Ammon's horn (tissue), 1 donor: Measurements from ENCODE around the gene TCERG1L.
A peak's percentile ranks its signal among the peaks of the same experiment; 100 is the strongest.

Source experiments
- DNase-seq: peaks from one replicate; pipeline ENCODE4 v3.0.0-alpha.2; 2016; ENCODE audit warnings: low spot score

Gene TCERG1L

DNA sequence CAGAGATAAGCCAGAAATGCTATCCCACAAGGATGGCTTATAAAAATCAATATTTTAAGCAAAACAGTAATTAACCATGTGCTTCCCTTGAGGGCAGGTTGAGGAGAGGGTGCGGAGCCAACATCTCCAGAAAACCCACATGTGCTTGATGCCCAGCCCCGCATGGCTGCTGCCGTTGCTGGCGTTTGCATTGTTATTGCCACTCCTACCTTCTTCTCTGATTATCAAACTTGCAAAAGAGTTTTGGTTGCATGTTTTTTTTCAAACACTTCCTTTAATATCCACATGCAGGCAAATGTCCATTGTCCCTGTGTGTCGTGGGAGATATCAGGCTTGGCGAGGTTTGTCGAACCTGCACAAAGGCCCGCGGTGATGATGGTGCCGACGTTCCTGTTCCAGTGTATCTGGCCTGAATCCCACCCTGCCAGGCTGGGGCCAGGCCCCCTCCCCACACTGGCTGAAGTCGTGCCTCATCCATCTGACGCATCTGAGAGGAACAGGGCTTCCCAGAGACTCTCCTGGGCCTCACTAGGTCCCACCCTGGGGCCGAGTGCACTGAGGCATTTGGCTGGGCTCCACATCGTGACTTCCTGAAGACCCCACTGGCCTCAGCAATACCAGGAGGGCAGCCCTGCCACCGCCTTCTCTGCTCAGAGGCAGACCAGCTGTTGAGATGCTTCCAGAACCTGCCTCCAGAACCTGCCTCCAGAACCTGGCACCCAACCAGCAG lies 40.9 kb downstream of the TCERG1L start:
- no peak for DNase-seq

GRCh38 chr10:131269776-131270460 lies 41.6 kb downstream of the TCERG1L start:
- DNase-seq, result peak; percentile 24

DNA sequence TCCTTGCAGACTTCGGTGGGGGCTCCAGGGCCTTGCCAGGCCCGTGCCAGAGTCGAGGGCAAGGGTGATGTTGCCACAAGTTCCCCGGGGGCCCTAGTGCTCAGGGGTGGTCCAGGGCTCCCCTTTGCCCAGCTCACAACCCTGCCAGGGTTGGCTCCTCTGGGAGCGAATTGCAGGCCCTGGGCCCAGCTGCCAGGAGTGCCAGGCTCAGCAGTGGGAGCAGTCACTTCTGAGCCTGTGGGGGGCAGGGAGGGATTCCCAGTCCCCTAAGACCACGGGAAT lies 43.8 kb downstream of the TCERG1L start:
- DNase-seq, result no peak

DNA sequence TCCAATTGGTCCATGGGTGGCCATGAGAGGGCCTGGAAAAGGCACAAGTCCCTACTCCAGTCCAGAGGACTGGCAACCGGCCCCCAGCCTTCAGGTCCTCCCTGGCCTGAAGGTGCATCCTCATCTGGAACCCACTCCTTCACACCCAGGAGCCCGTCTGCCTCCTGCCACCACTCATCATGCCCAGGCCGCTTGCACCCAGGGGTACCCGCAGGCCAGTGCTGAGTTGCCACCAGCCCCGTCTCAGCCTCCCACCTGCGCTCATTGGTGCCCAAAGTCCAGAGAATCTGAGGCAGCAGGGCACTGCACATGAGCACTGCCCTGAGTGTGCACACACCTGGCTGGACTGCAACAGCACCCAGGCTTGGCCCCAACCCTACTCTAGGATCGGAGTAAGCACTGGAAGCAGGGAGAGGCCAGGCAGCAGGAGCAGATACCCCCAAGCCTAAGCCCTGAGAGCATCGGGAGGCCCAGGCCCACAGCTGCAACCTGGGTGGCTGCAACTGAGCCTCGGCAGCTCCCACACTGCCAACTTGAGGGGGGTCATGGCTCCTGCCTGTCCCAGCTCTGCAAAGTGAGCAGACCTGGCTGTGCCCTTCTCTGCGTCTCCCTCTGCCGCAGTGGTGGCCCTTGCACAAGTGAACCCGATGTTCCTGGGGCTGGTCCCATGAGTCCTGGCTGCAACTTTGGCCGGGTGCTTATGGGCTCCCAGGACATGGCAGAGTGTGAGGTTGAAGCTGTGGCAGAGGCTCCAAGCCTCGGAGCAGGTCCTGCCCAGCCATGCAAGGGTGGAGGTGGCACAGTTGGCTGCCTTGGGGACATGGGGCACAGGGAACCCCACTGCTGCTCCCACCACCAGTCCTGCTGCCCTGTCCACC lies 44.3 kb downstream of the TCERG1L start:
- no peak for DNase-seq

DNA sequence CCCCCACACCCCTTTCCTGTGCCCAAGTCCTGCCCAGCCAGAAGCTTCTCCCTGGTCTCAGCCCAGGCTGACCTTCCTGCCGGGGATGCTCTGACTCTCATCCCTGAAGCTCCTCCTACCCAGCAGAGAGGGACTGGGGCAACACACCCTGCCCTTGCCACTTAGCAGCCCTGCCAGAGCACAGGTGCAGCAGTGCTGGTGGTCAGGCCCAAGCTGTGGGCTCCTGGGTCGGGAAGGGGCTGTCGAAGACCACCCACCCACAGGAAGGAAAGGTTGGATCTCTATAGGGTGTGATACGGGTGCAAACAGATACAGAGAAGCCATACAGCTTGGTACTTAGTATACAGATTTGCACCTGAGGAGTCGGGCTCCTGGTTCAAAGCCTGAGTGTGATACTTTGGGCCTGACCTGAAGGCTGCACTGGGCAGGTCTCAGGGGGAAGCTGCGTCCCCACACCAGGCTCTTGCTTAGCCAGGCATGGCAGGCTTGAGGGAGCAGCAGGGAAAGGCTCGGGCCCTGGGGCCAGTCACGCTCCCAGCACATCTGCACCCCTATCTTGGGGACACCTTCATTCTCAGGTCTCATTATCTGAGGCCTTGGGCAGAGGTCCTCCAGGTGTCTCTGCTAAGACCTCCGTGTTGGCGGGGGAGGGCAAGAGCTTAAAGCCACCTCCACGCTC lies 47.3 kb downstream of the TCERG1L start:
- no peak for DNase-seq

DNA sequence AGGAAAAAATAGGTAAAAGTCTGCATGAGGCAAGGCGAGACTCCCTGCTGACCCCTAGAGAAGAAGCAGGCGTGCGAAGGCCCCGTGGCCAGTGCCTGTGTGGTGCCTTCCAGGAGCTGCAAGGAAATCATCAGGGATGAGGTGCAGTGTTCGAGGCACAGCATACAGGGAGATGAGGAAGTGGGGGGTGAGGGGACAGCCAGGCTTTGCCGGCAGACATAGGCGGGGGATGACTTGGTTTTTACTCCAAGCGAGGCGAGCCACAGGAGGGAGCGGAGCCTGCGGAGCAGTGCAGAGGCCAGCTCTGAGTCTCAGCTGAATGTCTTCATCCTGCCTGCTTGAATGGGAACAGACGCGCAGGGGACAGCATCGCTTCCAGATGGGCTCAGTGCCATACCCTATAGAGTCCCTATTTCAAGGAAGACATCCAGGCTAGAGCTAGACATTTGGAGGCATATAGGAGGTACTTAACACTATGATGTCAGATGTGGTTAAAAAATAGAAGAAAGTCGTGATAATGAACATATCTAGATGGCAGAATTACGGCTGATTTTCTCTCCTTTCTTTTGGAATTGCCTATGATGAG lies 49.5 kb downstream of the TCERG1L start:
- DNase-seq, result no peak

- no peak for DNase-seq
These were observed 50.9 kb downstream of the TCERG1L start for GRCh38 chr10:131260452-131261211.

DNA sequence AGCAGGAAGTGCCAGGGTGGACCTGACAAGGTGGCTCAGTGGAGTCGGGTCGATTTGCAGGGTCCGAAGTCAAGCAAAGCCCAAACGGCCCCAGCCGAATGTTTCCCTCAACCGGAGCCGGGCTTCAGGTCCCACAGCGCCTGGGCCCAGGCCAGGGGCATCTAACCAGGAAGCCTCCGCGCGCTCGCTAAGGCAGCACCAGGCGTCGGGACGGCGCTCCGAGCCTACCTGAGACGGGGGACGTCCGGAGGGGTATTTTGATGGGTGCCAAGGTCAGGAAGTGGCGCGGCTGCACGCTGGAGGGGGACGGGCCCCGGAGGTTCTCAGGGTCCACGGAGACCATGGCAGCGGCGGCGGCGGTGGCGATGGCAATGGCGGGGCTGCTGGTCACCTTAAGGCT lies 51.5 kb downstream of the TCERG1L start:
- DNase-seq, result no peak

DNA sequence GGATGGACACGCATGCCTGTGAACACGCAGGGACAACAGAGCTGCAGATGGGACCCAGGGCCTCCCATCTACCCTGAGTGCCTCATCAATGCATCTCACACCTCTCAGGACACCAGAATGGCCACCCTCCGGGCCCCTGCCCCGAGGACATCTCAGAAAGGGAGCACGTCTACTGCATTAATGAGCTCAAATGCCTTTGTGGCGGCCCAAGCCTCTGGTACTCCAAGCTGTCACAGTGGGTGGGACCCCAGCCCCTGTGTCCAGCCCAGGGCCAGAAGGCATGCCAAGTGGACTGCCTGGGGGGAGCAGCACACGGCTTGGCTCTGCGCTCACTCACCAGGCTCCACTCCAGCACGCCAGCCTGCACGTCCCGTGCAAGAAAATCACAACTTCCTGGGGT lies 52.0 kb downstream of the TCERG1L start:
- DNase-seq, result no peak

- no peak for DNase-seq
These were observed 53.3 kb downstream of the TCERG1L start for GRCh38 chr10:131258256-131258655.

DNA sequence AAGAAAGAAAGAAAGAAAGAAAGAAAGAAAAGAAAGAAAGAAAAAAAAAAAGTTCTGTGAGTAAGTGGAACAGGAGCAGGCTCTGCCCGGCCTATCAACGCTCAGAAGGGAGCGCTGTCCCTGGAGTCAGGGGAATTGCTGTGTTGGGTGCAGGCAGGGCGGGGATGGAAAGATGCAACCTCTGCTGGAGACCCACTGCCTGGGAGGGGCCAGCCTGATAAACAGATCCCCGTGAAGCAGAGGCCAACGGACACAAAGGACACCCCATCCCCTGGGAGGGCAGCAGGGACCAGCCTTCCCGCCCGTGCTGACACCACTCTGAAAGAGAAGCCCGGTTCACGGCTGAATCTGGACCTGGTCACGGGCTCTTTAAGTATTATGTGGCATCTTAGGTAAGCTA lies 54.5 kb downstream of the TCERG1L start:
- no peak for DNase-seq

GRCh38 chr10:131254859-131255252 lies 56.7 kb downstream of the TCERG1L start:
- no peak for DNase-seq

DNA sequence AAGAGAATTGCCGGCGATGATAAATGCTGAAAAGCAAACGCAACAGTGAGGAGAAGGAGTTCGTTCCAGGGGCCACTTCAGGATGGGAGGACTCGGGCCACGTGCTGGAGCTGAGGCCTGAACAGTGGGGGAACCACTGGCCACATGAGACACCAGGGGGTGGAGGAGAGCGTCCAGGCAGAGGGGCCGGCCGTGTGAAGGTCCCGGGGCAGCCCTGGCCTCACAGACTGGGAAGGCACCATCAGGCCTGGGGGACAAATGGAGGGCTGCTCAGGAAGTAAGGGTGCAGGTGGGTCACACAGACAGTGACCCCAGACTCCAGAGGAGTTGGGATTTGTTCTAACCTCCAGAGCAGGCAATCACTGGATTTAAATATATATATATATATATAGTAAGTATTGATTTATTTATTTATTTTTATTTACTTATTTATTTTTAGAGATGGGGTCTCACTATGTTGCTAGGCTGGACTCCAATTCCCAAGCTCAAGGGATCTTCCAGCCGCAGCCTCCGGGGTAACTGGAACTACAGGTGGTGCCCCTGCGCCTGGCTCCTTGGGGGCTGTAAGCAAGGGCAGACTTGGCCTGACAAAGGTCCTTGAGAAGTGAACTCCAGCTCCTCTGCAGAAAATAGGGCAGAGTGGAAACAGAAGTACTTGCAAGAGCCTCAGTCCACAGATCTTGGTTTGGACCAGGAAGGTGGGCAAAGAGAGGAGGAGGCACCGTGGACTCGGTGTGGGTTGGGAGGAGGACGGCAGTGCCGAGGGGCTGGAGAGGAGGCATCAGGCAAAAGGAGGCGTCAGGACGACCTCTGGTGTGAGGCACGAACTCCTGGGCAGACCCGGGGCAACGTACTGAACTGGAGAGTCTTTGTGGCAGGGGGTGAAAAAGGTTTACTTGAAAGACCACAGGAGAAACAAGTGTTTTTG lies 57.3 kb downstream of the TCERG1L start:
- DNase-seq, result no peak

DNA sequence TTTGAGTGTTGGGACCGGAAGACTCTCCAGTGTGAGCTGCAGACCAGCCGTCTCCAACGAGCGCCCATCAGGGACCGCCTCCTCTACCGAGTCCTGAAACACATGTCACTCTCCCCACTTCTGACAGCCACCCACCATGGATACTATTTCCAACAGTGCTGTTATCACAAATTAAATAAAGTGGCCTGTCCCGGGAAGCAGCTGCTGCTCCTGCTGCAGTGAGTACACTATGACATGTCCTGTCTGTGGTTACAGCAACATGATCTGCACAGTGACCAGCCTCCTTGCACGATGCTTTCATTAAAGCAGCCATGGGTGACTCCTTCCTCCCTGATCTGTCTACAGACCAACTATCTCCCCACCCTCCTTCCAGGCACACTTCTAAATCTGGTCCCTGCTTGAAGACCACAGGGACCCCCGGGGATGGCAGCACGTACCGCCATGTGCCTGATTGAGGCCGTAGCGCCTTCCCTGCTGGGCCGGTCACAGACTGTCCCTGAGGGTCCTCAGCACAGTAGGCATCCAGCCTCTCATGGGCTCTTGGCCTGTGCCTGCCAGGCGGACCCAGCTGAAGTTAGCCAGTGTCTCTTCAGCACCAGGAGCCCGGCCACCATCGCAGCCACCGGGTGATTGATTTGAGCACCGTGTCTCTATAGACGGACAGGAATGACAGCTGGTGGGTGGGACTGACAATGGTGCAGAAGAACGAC lies 58.8 kb downstream of the TCERG1L start:
- no peak for DNase-seq

DNA sequence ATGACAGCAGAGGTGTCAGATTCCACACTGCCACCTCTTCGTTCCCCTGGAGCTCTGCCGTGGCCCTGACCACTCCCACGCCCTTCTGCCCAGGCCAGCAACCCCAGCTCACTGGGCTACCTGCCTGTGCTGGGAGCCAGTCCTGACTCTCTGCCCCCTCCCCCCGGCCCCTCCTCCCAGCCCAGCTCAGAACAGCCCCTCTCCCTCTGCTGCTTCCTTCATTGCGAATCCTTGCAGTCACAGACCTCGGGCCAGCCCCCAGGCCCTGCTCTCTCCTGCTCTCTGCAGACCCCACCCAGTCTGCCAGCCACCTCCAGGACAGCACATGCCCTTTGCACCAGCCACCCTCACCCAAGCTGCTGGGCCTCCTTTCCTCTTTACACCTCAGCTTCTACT lies 60.4 kb downstream of the TCERG1L start:
- DNase-seq, result no peak

- DNase-seq, result no peak
These were observed 60.9 kb downstream of the TCERG1L start for GRCh38 chr10:131250454-131251145.

DNA sequence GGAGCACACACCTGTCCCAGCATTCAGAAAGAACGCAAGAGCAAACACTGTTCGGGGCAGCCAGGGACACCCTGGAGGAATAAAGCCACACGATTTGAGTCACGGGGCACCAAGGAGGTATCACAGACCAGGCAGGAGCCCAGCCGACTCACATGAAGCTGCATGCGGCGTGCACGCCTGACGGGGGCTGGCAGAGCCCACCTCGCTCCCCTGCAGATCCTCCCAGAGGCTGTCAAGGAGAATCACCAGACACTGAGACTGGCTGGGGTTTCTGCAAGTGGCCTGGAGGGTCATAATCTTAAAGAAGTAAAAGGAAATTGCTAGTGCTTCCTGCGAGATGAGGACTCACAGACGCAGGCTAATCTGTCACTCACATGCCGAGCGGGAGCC lies 61.6 kb downstream of the TCERG1L start:
- no peak for DNase-seq

DNA sequence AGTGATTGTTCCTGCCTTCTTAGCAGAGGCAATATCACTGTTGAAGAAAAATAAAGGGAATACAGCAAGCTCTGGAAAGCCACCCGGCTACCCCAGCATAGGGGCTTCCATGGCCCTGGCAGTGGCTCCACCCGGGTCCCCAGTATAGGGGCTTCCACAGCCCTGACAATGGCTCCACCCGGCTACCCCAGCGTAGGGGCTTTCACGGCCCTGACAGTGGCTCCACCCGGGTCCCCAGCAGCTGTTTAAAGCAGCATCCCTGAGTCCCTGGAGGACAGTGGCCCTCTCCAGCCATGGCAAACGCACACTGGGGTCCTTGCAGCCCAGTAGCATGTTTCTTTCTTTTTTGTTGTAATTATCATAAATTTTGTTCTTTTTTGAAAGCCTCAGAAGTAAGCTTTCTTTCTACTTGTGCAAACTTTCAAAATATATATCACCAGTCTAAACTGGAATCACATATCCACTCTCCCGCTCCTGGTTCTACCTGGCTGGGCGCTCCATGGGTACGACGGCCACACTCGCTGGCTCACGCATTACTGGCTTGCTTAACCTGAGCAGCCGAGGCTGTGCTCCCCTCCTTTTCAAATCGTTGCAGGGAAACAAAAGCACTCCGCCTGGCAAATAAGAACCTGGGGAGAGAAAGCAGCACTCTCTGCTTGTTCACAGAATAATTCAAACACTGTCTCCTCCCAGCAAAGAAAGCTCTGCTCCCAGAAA lies 62.1 kb downstream of the TCERG1L start:
- DNase-seq, result no peak
